ENCODE data around the gene XAGE1A.
"Not testable (repeated sequence)": the region's sequence is repeated elsewhere in the genome, so short reads cannot be mapped to it uniquely, and the experiment has no call there.

- TF ChIP-seq CTCF (IDR thresholded peaks at IDR 0.05); EP300 (IDR thresholded peaks at IDR 0.05); POLR2A (IDR thresholded peaks at IDR 0.05; ENCODE audit: low read depth); POLR2AphosphoS5 (IDR thresholded peaks at IDR 0.05): not testable (repeated sequence)
Observed at GRCh38 chrX:52516110-52516986, 20.7 kb downstream of the XAGE1A start.
